Astrocyte of the hippocampus (primary cell): ENCODE measurements around the gene JARID2.

Experiments
- DNase-seq: peaks from one replicate; pipeline ENCODE4 v3.0.0; 2011; ENCODE audit warnings: low read depth, low spot score

JARID2 gene

GRCh38 chr6:15331629-15332251 is 85.9 kb downstream of the JARID2 start:
- DNase-seq = no peak

GRCh38 chr6:15332446-15332845 is 86.6 kb downstream of the JARID2 start:
- no peak for DNase-seq

GRCh38 chr6:15335385-15335784 is 89.5 kb downstream of the JARID2 start:
- no peak for DNase-seq

GRCh38 chr6:15335916-15336315 is 90.0 kb downstream of the JARID2 start:
- DNase-seq = no peak

- no peak for DNase-seq
These were observed 91.2 kb downstream of the JARID2 start for GRCh38 chr6:15336900-15337560.

- no peak for DNase-seq
These were observed 91.7 kb downstream of the JARID2 start for GRCh38 chr6:15337582-15337981.

GRCh38 chr6:15338476-15338875 is 92.6 kb downstream of the JARID2 start:
- DNase-seq = no peak

- no peak for DNase-seq
These were observed 93.2 kb downstream of the JARID2 start for GRCh38 chr6:15339081-15339480.

GRCh38 chr6:15340105-15340601 is 94.3 kb downstream of the JARID2 start:
- DNase-seq = no peak

GRCh38 chr6:15340775-15341174 is 94.9 kb downstream of the JARID2 start:
- no peak for DNase-seq

GRCh38 chr6:15341311-15342001 is 95.6 kb downstream of the JARID2 start:
- DNase-seq = peak; percentile 17

- DNase-seq = no peak
These were observed 96.2 kb downstream of the JARID2 start for GRCh38 chr6:15342114-15342513.

- DNase-seq = no peak
These were observed 97.8 kb downstream of the JARID2 start for GRCh38 chr6:15343490-15344191.

- DNase-seq = no peak
These were observed 98.3 kb downstream of the JARID2 start for GRCh38 chr6:15344192-15344519.

GRCh38 chr6:15344831-15345230 is 99.0 kb downstream of the JARID2 start:
- DNase-seq = no peak

GRCh38 chr6:15346315-15346714 is 100.4 kb downstream of the JARID2 start:
- DNase-seq = no peak

- no peak for DNase-seq
These were observed 102.7 kb downstream of the JARID2 start for GRCh38 chr6:15348528-15348927.

- DNase-seq = peak; percentile 8
These were observed 103.5 kb downstream of the JARID2 start for GRCh38 chr6:15349379-15349778.

GRCh38 chr6:15350386-15351083 is 104.7 kb downstream of the JARID2 start:
- no peak for DNase-seq

- DNase-seq = peak; percentile 77
These were observed 105.8 kb downstream of the JARID2 start for GRCh38 chr6:15351631-15352030.

GRCh38 chr6:15352220-15352619 is 106.4 kb downstream of the JARID2 start:
- DNase-seq = no peak

- DNase-seq = peak; percentile 21
These were observed 107.0 kb downstream of the JARID2 start for GRCh38 chr6:15352845-15353244.
